ENCODE data around the gene NR1H4.
"Not testable (repeated sequence)": the region's sequence is repeated elsewhere in the genome, so short reads cannot be mapped to it uniquely, and the experiment has no call there.

NR1H4 gene

GRCh38 chr12:100534625-100535227 is 61.1 kb downstream of the NR1H4 start:
- Histone ChIP-seq H3K27ac (ENCODE audit: low read length) (no peak overlapping the region), H3K4me1 (ENCODE audit: control insufficient read depth, insufficient read depth, low read length) (no peaks in the 10 kb centered on the region), H3K36me3 (ENCODE audit: control insufficient read depth in 2 of 2, insufficient read depth in 2 of 2, low read length in 2 of 2) (no peaks in the 10 kb centered on the region), H3K9ac (ENCODE audit: low read length in 2 of 2) (no peak overlapping the region), H3K4me3 (ENCODE audit: low read length in 2 of 2) (no peak overlapping the region), H3K9me3 (ENCODE audit: control insufficient read depth in 2 of 2, low read length in 2 of 2) (no peaks in the 10 kb centered on the region), H3K27me3 (ENCODE audit: control insufficient read depth in 1 of 2, insufficient read depth in 2 of 2, low read length in 2 of 2) (no peaks in the 10 kb centered on the region)

GRCh38 chr12:100539202-100539601 is 65.5 kb downstream of the NR1H4 start:
- Histone ChIP-seq H3K9ac (ENCODE audit: low read length in 2 of 2) (no peak overlapping the region), H3K9me3 (ENCODE audit: control insufficient read depth in 2 of 2, low read length in 2 of 2) (no peaks in the 10 kb centered on the region), H3K4me1 (ENCODE audit: control insufficient read depth, insufficient read depth, low read length) (no peaks in the 10 kb centered on the region), H3K4me3 (ENCODE audit: low read length in 2 of 2) (no peak overlapping the region), H3K27me3 (ENCODE audit: control insufficient read depth in 1 of 2, insufficient read depth in 2 of 2, low read length in 2 of 2) (no peaks in the 10 kb centered on the region), H3K27ac (ENCODE audit: low read length) (no peak overlapping the region), H3K36me3 (ENCODE audit: control insufficient read depth in 2 of 2, insufficient read depth in 2 of 2, low read length in 2 of 2) (no peaks in the 10 kb centered on the region)

DNA sequence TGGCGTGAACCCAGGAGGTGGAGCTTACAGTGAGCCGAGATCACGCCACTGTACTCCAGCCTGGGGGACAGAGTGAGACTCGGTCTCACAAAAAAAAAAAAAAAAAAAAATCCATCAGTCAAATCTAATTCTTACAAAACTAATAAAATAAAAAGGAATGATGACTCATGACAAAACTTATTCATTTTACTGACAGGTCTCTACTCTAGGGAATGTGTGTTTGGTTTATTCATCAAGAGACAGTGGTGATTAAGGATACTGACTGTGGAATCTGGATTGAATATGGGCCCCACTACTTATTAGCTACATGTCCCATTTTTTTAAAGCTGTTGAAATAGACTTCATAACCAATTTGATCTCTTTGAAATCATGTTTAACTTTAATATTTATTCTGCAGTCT is 70.5 kb downstream of the NR1H4 start:
- Histone ChIP-seq H3K36me3 (ENCODE audit: control insufficient read depth in 2 of 2, insufficient read depth in 2 of 2, low read length in 2 of 2) (no peaks in the 10 kb centered on the region), H3K27ac (ENCODE audit: low read length) (no peak overlapping the region), H3K9ac (ENCODE audit: low read length in 2 of 2) (no peak overlapping the region), H3K9me3 (ENCODE audit: control insufficient read depth in 2 of 2, low read length in 2 of 2) (no peaks in the 10 kb centered on the region), H3K27me3 (ENCODE audit: control insufficient read depth in 1 of 2, insufficient read depth in 2 of 2, low read length in 2 of 2) (no peaks in the 10 kb centered on the region), H3K4me1 (ENCODE audit: control insufficient read depth, insufficient read depth, low read length) (no peaks in the 10 kb centered on the region), H3K4me3 (ENCODE audit: low read length in 2 of 2) (no peak overlapping the region)

- H3K27ac ChIP-seq (ENCODE audit: low read length): no peak overlapping the region
- no peaks in the 10 kb centered on the region for H3K36me3 ChIP-seq (ENCODE audit: control insufficient read depth in 2 of 2, insufficient read depth in 2 of 2, low read length in 2 of 2)
These were observed 71.4 kb downstream of the NR1H4 start for GRCh38 chr12:100545092-100545491.

GRCh38 chr12:100553936-100554335 is 80.3 kb downstream of the NR1H4 start:
- H3K27me3 ChIP-seq (ENCODE audit: control insufficient read depth in 1 of 2, insufficient read depth in 2 of 2, low read length in 2 of 2): no peaks in the 10 kb centered on the region
- no peak overlapping the region for H3K9ac ChIP-seq (ENCODE audit: low read length in 2 of 2)
- no peaks in the 10 kb centered on the region for H3K9me3 ChIP-seq (ENCODE audit: control insufficient read depth in 2 of 2, low read length in 2 of 2)
- H3K4me1 ChIP-seq (ENCODE audit: control insufficient read depth, insufficient read depth, low read length): no peaks in the 10 kb centered on the region
- H3K36me3 ChIP-seq (ENCODE audit: control insufficient read depth in 2 of 2, insufficient read depth in 2 of 2, low read length in 2 of 2): no peaks in the 10 kb centered on the region
- no peak overlapping the region for H3K4me3 ChIP-seq (ENCODE audit: low read length in 2 of 2)
- H3K27ac ChIP-seq (ENCODE audit: low read length): no peak overlapping the region

More at GRCh38 chr12:100545092-100545491, 71.4 kb downstream of the NR1H4 start:
- Histone ChIP-seq H3K4me1 (ENCODE audit: control insufficient read depth, insufficient read depth, low read length) (no peaks in the 10 kb centered on the region), H3K4me3 (ENCODE audit: low read length in 2 of 2) (no peak overlapping the region), H3K9me3 (ENCODE audit: control insufficient read depth in 2 of 2, low read length in 2 of 2) (no peaks in the 10 kb centered on the region), H3K27me3 (ENCODE audit: control insufficient read depth in 1 of 2, insufficient read depth in 2 of 2, low read length in 2 of 2) (no peaks in the 10 kb centered on the region), H3K9ac (ENCODE audit: low read length in 2 of 2) (no peak overlapping the region)

DNA sequence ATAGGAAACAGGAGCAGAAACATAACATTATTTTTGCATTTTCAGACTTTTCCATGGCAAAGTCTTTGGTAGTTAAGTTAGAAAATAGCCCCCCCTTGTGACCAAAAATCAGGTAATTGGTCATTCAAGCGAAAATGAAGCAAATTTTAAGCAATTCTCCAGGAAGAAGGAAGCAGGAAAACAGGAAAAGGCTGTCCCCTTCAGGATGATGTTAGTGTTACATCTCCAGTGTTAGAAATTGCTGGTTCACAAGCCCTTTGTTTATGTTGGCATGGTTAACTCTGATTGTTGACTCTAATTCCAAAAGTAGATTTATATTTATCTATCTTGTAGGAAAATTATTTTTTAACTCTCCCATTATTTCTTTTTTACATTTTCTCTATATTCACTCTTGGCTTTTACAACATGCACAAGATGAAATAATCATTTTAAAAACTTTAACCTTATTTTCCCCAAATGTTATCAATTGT is 81.0 kb downstream of the NR1H4 start:
- no peaks in the 10 kb centered on the region for H3K9me3 ChIP-seq (ENCODE audit: control insufficient read depth in 2 of 2, low read length in 2 of 2)
- no peaks in the 10 kb centered on the region for H3K27me3 ChIP-seq (ENCODE audit: control insufficient read depth in 1 of 2, insufficient read depth in 2 of 2, low read length in 2 of 2)
- H3K4me3 ChIP-seq (ENCODE audit: low read length in 2 of 2): no peak overlapping the region
- no peak overlapping the region for H3K9ac ChIP-seq (ENCODE audit: low read length in 2 of 2)
- H3K4me1 ChIP-seq (ENCODE audit: control insufficient read depth, insufficient read depth, low read length): no peaks in the 10 kb centered on the region
- no peak overlapping the region for H3K27ac ChIP-seq (ENCODE audit: low read length)
- H3K36me3 ChIP-seq (ENCODE audit: control insufficient read depth in 2 of 2, insufficient read depth in 2 of 2, low read length in 2 of 2): no peaks in the 10 kb centered on the region

DNA sequence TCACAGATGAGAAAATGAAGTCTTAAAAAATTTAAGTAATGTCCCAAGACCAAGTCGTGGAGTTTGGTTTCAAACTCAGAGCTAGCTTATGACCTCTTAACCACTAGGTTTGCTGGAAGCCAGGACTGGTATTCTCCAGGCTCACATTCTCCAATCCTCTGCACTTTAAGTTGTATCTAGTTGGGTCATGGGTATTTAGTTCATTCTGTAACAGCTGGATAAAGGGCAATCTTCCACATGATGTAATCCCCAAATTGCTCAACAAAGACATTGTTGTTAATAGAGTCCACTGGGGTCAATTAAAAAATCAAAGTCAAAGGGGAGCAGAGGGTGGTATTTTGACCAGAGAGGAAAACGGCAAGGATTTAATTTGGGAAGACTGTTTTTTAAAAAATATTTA is 82.1 kb downstream of the NR1H4 start:
- Histone ChIP-seq H3K36me3 (ENCODE audit: control insufficient read depth in 2 of 2, insufficient read depth in 2 of 2, low read length in 2 of 2) (no peaks in the 10 kb centered on the region), H3K27ac (ENCODE audit: low read length) (no peak overlapping the region), H3K4me3 (ENCODE audit: low read length in 2 of 2) (no peak overlapping the region), H3K4me1 (ENCODE audit: control insufficient read depth, insufficient read depth, low read length) (no peaks in the 10 kb centered on the region), H3K9me3 (ENCODE audit: control insufficient read depth in 2 of 2, low read length in 2 of 2) (no peaks in the 10 kb centered on the region), H3K9ac (ENCODE audit: low read length in 2 of 2) (no peak overlapping the region), H3K27me3 (ENCODE audit: control insufficient read depth in 1 of 2, insufficient read depth in 2 of 2, low read length in 2 of 2) (no peaks in the 10 kb centered on the region)

DNA sequence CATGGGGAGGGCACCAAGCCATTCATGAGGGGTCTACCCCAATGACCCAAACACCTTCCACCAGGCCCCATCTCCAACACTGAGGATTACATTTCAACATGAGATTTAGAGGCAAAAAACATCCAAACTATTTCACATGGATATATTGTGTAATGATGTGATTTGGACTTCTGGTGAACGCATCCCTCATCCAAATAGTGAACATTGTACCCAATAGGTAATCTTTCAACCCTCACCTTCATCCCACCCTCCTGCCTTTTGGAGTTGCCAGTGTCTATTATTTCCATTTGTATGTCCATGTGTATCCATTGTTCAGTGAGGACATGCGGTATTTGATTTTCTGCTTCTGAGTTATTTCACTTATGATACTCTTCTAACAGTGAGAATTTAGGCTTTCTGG is 83.7 kb downstream of the NR1H4 start:
- H3K9me3 ChIP-seq (ENCODE audit: control insufficient read depth in 2 of 2, low read length in 2 of 2): no peaks in the 10 kb centered on the region
- no peaks in the 10 kb centered on the region for H3K4me1 ChIP-seq (ENCODE audit: control insufficient read depth, insufficient read depth, low read length)
- H3K9ac ChIP-seq (ENCODE audit: low read length in 2 of 2): no peak overlapping the region
- H3K27ac ChIP-seq (ENCODE audit: low read length): no peak overlapping the region
- H3K27me3 ChIP-seq (ENCODE audit: control insufficient read depth in 1 of 2, insufficient read depth in 2 of 2, low read length in 2 of 2): no peaks in the 10 kb centered on the region
- H3K36me3 ChIP-seq (ENCODE audit: control insufficient read depth in 2 of 2, insufficient read depth in 2 of 2, low read length in 2 of 2): no peaks in the 10 kb centered on the region
- no peak overlapping the region for H3K4me3 ChIP-seq (ENCODE audit: low read length in 2 of 2)

- H3K4me3 ChIP-seq (ENCODE audit: low read length in 2 of 2); H3K27ac ChIP-seq (ENCODE audit: low read length); H3K9me3 ChIP-seq (ENCODE audit: control insufficient read depth in 2 of 2, low read length in 2 of 2); H3K9ac ChIP-seq (ENCODE audit: low read length in 2 of 2); H3K4me1 ChIP-seq (ENCODE audit: control insufficient read depth, insufficient read depth, low read length); H3K36me3 ChIP-seq (ENCODE audit: control insufficient read depth in 2 of 2, insufficient read depth in 2 of 2, low read length in 2 of 2); H3K27me3 ChIP-seq (ENCODE audit: control insufficient read depth in 1 of 2, insufficient read depth in 2 of 2, low read length in 2 of 2): not testable (repeated sequence)
These were observed 85.6 kb downstream of the NR1H4 start for GRCh38 chr12:100559261-100559660.

DNA sequence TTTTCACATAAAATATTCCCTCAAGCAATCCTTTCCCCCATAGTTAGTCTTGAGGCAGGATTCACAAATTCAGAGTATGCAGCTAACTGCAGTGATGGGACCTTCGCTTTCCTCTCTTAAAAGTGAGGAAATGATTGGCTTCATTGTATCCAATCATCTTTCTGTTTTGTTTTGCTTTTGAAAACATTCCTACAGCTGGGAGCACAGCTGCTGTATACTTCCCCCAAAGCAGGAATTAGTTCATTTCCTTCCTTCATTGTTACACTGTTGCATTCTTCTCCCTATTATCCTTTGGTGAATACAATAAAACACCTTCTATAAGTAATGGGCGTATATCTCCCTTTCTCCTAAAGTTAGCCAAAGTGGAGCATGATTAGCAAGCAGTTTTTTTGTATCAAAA is 90.4 kb downstream of the NR1H4 start:
- Histone ChIP-seq H3K36me3 (ENCODE audit: control insufficient read depth in 2 of 2, insufficient read depth in 2 of 2, low read length in 2 of 2) (no peaks in the 10 kb centered on the region), H3K4me1 (ENCODE audit: control insufficient read depth, insufficient read depth, low read length) (no peaks in the 10 kb centered on the region), H3K9me3 (ENCODE audit: control insufficient read depth in 2 of 2, low read length in 2 of 2) (no peaks in the 10 kb centered on the region), H3K27ac (ENCODE audit: low read length) (no peak overlapping the region), H3K9ac (ENCODE audit: low read length in 2 of 2) (no peak overlapping the region), H3K27me3 (ENCODE audit: control insufficient read depth in 1 of 2, insufficient read depth in 2 of 2, low read length in 2 of 2) (peaks cover 0 to 3% of the 10 kb centered on the region in 2 donors), H3K4me3 (ENCODE audit: low read length in 2 of 2) (no peak overlapping the region)

DNA sequence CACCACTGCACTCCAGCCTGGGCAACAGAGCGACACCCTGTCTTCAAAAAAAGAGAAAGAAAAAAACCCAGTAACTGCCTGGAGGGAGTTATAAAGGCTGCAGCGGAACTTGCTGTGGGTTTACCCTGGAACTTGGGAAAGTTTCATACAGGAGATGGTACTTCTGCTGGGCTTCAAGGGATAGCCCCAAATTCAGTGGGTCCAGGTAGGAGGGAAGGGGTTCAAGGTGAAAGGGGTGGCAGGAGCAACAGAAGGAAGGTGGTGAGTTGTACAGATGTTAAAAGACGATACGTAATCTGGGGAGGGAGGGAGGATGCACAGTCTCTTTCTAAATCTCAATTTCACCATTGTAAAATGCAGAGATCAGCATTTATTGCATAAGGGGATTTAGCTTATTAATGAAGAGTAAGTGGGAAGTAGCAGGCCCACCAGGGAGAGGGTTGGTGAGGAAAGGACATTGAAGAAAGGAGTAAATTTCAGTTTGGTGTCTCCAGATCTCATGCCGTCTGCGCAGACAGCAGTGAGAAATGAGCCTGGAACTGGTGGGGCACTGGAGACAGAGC is 91.3 kb downstream of the NR1H4 start:
- Histone ChIP-seq H3K36me3 (ENCODE audit: control insufficient read depth in 2 of 2, insufficient read depth in 2 of 2, low read length in 2 of 2) (no peaks in the 10 kb centered on the region), H3K9me3 (ENCODE audit: control insufficient read depth in 2 of 2, low read length in 2 of 2) (no peaks in the 10 kb centered on the region), H3K27ac (ENCODE audit: low read length) (no peak overlapping the region), H3K9ac (ENCODE audit: low read length in 2 of 2) (no peak overlapping the region), H3K4me1 (ENCODE audit: control insufficient read depth, insufficient read depth, low read length) (no peaks in the 10 kb centered on the region), H3K4me3 (ENCODE audit: low read length in 2 of 2) (no peak overlapping the region), H3K27me3 (ENCODE audit: control insufficient read depth in 1 of 2, insufficient read depth in 2 of 2, low read length in 2 of 2) (peaks cover 0 to 3% of the 10 kb centered on the region in 2 donors)
